HK-2 (cell line): Measurements from ENCODE around the gene LRRC53.

Experiments
- DNase-seq: peaks from one replicate; pipeline ENCODE4 v3.0.0-alpha.2; 2018; ENCODE audit not compliant: unreplicated experiment

Gene LRRC53

GRCh38 chr1:74436078-74436477, 76.3 kb downstream of the LRRC53 start:
- DNase-seq, result no peak

GRCh38 chr1:74434321-74434720, 78.1 kb downstream of the LRRC53 start:
- no peak for DNase-seq

GRCh38 chr1:74432325-74432724, 80.1 kb downstream of the LRRC53 start:
- no peak for DNase-seq

GRCh38 chr1:74431531-74431930, 80.9 kb downstream of the LRRC53 start:
- DNase-seq, result no peak

- no peak for DNase-seq
Measured at GRCh38 chr1:74430342-74430934, 82.0 kb downstream of the LRRC53 start.

GRCh38 chr1:74429580-74429979, 82.8 kb downstream of the LRRC53 start:
- DNase-seq, result no peak

- DNase-seq, result no peak
Measured at GRCh38 chr1:74427681-74428080, 84.7 kb downstream of the LRRC53 start.

- DNase-seq, result no peak
Measured at GRCh38 chr1:74426208-74426937, 86.0 kb downstream of the LRRC53 start.

GRCh38 chr1:74425676-74426075, 86.7 kb downstream of the LRRC53 start:
- DNase-seq, result no peak

GRCh38 chr1:74423471-74423870, 88.9 kb downstream of the LRRC53 start:
- DNase-seq, result no peak

- no peak for DNase-seq
Measured at GRCh38 chr1:74422421-74423292, 89.8 kb downstream of the LRRC53 start.

GRCh38 chr1:74420467-74420866, 91.9 kb downstream of the LRRC53 start:
- no peak for DNase-seq
